A673 (cell line): ENCODE data around the gene SPCS2. TPM values are rescaled to one million over a fixed set of nuclear protein-coding genes. Genes with fewer than 3 reads are reported as not detected.

Source experiments
- BruUV-seq: library from RNA; stranded (reverse); fragments of 400-500 nt; replicated peaks from 2 replicates; lab custom pipeline; 2021; lab: Mats Ljungman, UMichigan
- CTCF ChIA-PET: fragments of 300-600 bp; sonication (Branson Sonifier 250); formaldehyde crosslinking; loops from one replicate; lab custom pipeline; 2022; ENCODE audit warnings: antibody characterized with exemption; lab: Charles Lee
- POLR2A ChIA-PET: fragments of 300-600 bp; sonication (Branson Sonifier 250); formaldehyde crosslinking; loops from one replicate; lab custom pipeline; 2022; ENCODE audit warnings: antibody characterized with exemption; ENCODE audit not compliant: low non-redundant PET; lab: Charles Lee
- DNase-seq: peaks from one replicate; pipeline ENCODE4 v3.0.0-alpha.2; 2015; ENCODE audit warnings: low spot score
- H3K27ac ChIP-seq: fragments of 200-600 bp; sonication (generic); 2 replicates; pipeline ENCODE4 v1.5.1; 2016; ENCODE audit warnings: mixed run types, low read depth, mild to moderate bottlenecking, mixed read lengths, antibody characterized with exemption, low read length; ENCODE audit not compliant: poor library complexity, severe bottlenecking
- H3K27me3 ChIP-seq: fragments of 200-600 bp; sonication (generic); replicated peaks from 2 replicates; pipeline ENCODE4 v1.6.1; 2017; ENCODE audit warnings: mixed run types, low read depth, mild to moderate bottlenecking, mixed read lengths, antibody characterized with exemption, low read length; ENCODE audit not compliant: insufficient read depth, poor library complexity
- H3K36me3 ChIP-seq: fragments of 200-600 bp; sonication (generic); 2 replicates; pipeline ENCODE4 v1.6.1; 2016; ENCODE audit warnings: mixed run types, mild to moderate bottlenecking, mixed read lengths, antibody characterized with exemption, low read length; ENCODE audit not compliant: insufficient read depth, poor library complexity, severe bottlenecking
- H3K4me1 ChIP-seq: fragments of 200-600 bp; sonication (generic); 2 replicates; pipeline ENCODE4 v1.6.1; 2017; ENCODE audit warnings: mixed run types, mild to moderate bottlenecking, mixed read lengths, antibody characterized with exemption, low read length; ENCODE audit not compliant: insufficient read depth, poor library complexity, severe bottlenecking
- H3K4me3 ChIP-seq: fragments of 200-600 bp; sonication (generic); 2 replicates; pipeline ENCODE4 v1.5.1; 2016; ENCODE audit warnings: low read depth, mixed run types, mild to moderate bottlenecking, mixed read lengths, low read length; ENCODE audit not compliant: poor library complexity, severe bottlenecking
- H3K9me3 ChIP-seq: fragments of 200-600 bp; sonication (generic); 2 replicates; pipeline ENCODE4 v1.6.1; 2016; ENCODE audit warnings: mixed run types, low read depth, mild to moderate bottlenecking, mixed read lengths, antibody characterized with exemption, low read length; ENCODE audit not compliant: poor library complexity, severe bottlenecking
- CTCF ChIP-seq: fragments of 300-800, 200-600 bp; sonication (generic); conservative IDR thresholded peaks from 2 replicates; pipeline ENCODE4 v1.5.1; 2017; ENCODE audit warnings: low read depth, mild to moderate bottlenecking, antibody characterized with exemption, low read length, moderate library complexity, mixed read lengths
- EZH2 ChIP-seq: fragments of 200-600 bp; sonication (generic); IDR thresholded peaks from 2 replicates; pipeline ENCODE4 v1.6.1; 2017; ENCODE audit warnings: borderline replicate concordance, low read depth, mild to moderate bottlenecking, mixed read lengths, antibody characterized with exemption, low read length; ENCODE audit not compliant: poor library complexity, severe bottlenecking
- intact Hi-C: fragments of 100-400 bp; cut with micrococcal nuclease; formaldehyde crosslinking; loops from one replicate; pipeline ENCODE4 v1.10.0; 2022; ENCODE audit not compliant: unreplicated experiment
- total RNA-seq: library from RNA; stranded (reverse); gene quantifications from 2 replicates; pipeline ENCODE4 v1.2.3, GENCODE V29; 2021

SPCS2 gene
- total RNA-seq, 1 experiment from 2014 or later, result 241 TPM

GRCh38 chr11:74936976-74937375 is 12.1 kb upstream of the SPCS2 start:
- no peak for DNase-seq
- Histone ChIP-seq H3K4me3 (no peak overlapping the region), H3K27ac (no peak overlapping the region), H3K27me3 (no peaks in the 10 kb centered on the region), H3K9me3 (no peaks in the 10 kb centered on the region), H3K4me1 (no peaks in the 10 kb centered on the region), H3K36me3 (no peaks in the 10 kb centered on the region)
- TF ChIP-seq CTCF (no peak), EZH2 (no peak)
- intact Hi-C loops, result no loop called here
- ChIA-PET CTCF (no interaction called here), POLR2A (no interaction called here)
- BruUV-seq, result no TSS peak

- Histone ChIP-seq H3K36me3 (no peaks in the 10 kb centered on the region), H3K27ac (no peak overlapping the region), H3K4me1 (no peaks in the 10 kb centered on the region), H3K9me3 (no peaks in the 10 kb centered on the region), H3K4me3 (no peak overlapping the region), H3K27me3 (no peaks in the 10 kb centered on the region)
- no peak for DNase-seq
- intact Hi-C loops, result no loop called here
- BruUV-seq, result no TSS peak
- ChIA-PET POLR2A (no interaction called here), CTCF (no interaction called here)
- TF ChIP-seq EZH2 (no peak), CTCF (no peak)
These were observed 11.2 kb upstream of the SPCS2 start for GRCh38 chr11:74937696-74938475.

GRCh38 chr11:74941492-74941891 is 7.6 kb upstream of the SPCS2 start:
- no peaks in the 10 kb centered on the region for H3K9me3 ChIP-seq
- no peak for TF ChIP-seq CTCF
- TF ChIP-seq EZH2, result no peak
- DNase-seq, result no peak
- no peak overlapping the region for H3K4me3 ChIP-seq
- no peaks in the 10 kb centered on the region for H3K36me3 ChIP-seq
- H3K27me3 ChIP-seq, result no peaks in the 10 kb centered on the region
- no peaks in the 10 kb centered on the region for H3K4me1 ChIP-seq
- CTCF ChIA-PET, result no interaction called here
- H3K27ac ChIP-seq, result no peak overlapping the region
- POLR2A ChIA-PET, result no interaction called here
- no TSS peak for BruUV-seq
- intact Hi-C loops, result no loop called here
